Stomach (tissue), 4 donors: ENCODE measurements around the gene TSPAN15.

ENCODE experiments used
- CTCF ChIP-seq, 7 experiments: fragments of 450-650 bp in 4 of 7; fragments of 200-600 bp in 3 of 7; sonication (generic) in 3 of 7; IDR thresholded peaks; one replicate each; pipeline ENCODE4 v1.5.1; 2016 to 2019; ENCODE audit warnings: antibody characterized with exemption in 7 of 7, control low read depth in 2 of 7, mild to moderate bottlenecking in 1 of 7
- POLR2A ChIP-seq, 4 donors: fragments of 450-650 bp; IDR thresholded peaks; one replicate each; pipeline ENCODE4 v1.6.1; 2016; ENCODE audit warnings: antibody characterized with exemption in 4 of 4, control low read depth in 2 of 4, mild to moderate bottlenecking in 1 of 4, moderate library complexity in 1 of 4

GRCh38 chr10:69472544-69472943 is 21.3 kb downstream of the TSPAN15 start:
- TF ChIP-seq POLR2A (IDR thresholded peaks at IDR 0.05), result no peak
- TF ChIP-seq CTCF (IDR thresholded peaks at IDR 0.05), result no peak
